ENCODE data around the gene KBTBD8.

DNA sequence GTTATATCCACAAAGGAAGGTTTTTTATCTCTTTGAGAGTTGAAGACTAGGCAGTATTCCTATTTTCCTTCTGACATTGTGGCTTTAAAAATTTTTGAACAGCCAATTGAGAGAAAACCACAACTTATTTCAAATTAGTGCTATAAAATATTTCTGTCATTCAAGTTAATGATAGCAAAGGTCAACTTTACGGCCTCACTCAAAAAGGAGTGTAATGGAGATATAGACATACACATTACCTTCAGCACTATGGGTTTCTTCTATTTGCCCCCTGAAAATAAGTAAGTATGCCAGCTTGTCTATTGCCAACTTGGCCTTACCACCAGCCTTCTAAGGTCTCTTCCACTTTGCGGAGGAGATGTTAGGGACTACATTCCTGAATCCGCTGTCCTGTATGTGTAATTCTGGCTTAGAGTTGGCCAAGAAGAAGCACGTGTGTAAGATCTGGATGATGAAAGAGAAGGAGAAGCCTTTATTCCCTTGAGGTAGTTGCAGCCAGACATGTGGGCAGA, 44.1 kb upstream of the KBTBD8 start:
- TF ChIP-seq POLR2AphosphoS5 (IDR thresholded peaks at IDR 0.05; ENCODE audit: low read depth, low read length): no peak
- TF ChIP-seq POLR2A (IDR thresholded peaks at IDR 0.05; ENCODE audit: low read depth, low read length): no peak
